ENCODE measurements around the gene PPP2R2C.

The PPP2R2C gene

GRCh38 chr4:6298852-6299251, 173.6 kb downstream of the PPP2R2C start:
- no peak for DNase-seq

GRCh38 chr4:6298035-6298434, 174.4 kb downstream of the PPP2R2C start:
- DNase-seq: no peak

- no peak for DNase-seq
Measured at GRCh38 chr4:6297266-6297815, 175.1 kb downstream of the PPP2R2C start.

GRCh38 chr4:6296026-6296425, 176.4 kb downstream of the PPP2R2C start:
- DNase-seq: no peak

- DNase-seq: no peak
Measured at GRCh38 chr4:6295495-6295894, 176.9 kb downstream of the PPP2R2C start.

- no peak for DNase-seq
Measured at GRCh38 chr4:6294705-6295421, 177.6 kb downstream of the PPP2R2C start.

- no peak for DNase-seq
Measured at GRCh38 chr4:6293661-6294060, 178.8 kb downstream of the PPP2R2C start.

GRCh38 chr4:6293097-6293445, 179.3 kb downstream of the PPP2R2C start:
- no peak for DNase-seq

- no peak for DNase-seq
Measured at GRCh38 chr4:6292376-6293096, 179.9 kb downstream of the PPP2R2C start.

GRCh38 chr4:6291784-6292297, 180.6 kb downstream of the PPP2R2C start:
- DNase-seq: no peak

GRCh38 chr4:6290769-6291547, 181.5 kb downstream of the PPP2R2C start:
- DNase-seq: no peak

GRCh38 chr4:6290256-6290655, 182.2 kb downstream of the PPP2R2C start:
- no peak for DNase-seq

GRCh38 chr4:6288871-6289270, 183.5 kb downstream of the PPP2R2C start:
- no peak for DNase-seq

- DNase-seq: no peak
Measured at GRCh38 chr4:6288342-6288741, 184.1 kb downstream of the PPP2R2C start.

- no peak for DNase-seq
Measured at GRCh38 chr4:6287017-6287788, 185.2 kb downstream of the PPP2R2C start.

GRCh38 chr4:6283282-6283681, 189.1 kb downstream of the PPP2R2C start:
- no peak for DNase-seq

GRCh38 chr4:6282314-6282771, 190.1 kb downstream of the PPP2R2C start:
- no peak for DNase-seq

GRCh38 chr4:6281436-6282313, 190.7 kb downstream of the PPP2R2C start:
- DNase-seq: no peak

GRCh38 chr4:6280365-6280996, 191.9 kb downstream of the PPP2R2C start:
- no peak for DNase-seq

GRCh38 chr4:6279582-6280289, 192.7 kb downstream of the PPP2R2C start:
- no peak for DNase-seq
